Loucy (cell line): Measurements from ENCODE around the gene BHLHA15.

Source experiments
- H2AFZ ChIP-seq: fragments of 200-600 bp; sonication (generic); 2 replicates; pipeline ENCODE4 v1.6.0; 2016; ENCODE audit warnings: antibody characterized with exemption, mild to moderate bottlenecking, low read length, moderate library complexity
- H3F3A ChIP-seq: fragments of 200-600 bp; 2 replicates; pipeline ENCODE4 v1.6.0; 2016; ENCODE audit warnings: antibody characterized with exemption, low read depth, mild to moderate bottlenecking
- H3K27me3 ChIP-seq: fragments of 200-600 bp; sonication (generic); 2 replicates; pipeline ENCODE4 v1.6.1; 2014; ENCODE audit warnings: low read length, mild to moderate bottlenecking; ENCODE audit not compliant: insufficient read depth, poor library complexity, severe bottlenecking
- H3K36me3 ChIP-seq: fragments of 200-600 bp; sonication (generic); 2 replicates; pipeline ENCODE4 v1.6.1; 2016; ENCODE audit warnings: low read length; ENCODE audit not compliant: insufficient read depth
- H3K4me1 ChIP-seq: fragments of 200-600 bp; sonication (generic); 2 replicates; pipeline ENCODE4 v1.5.1; 2014; ENCODE audit warnings: low read length, mild to moderate bottlenecking; ENCODE audit not compliant: insufficient read depth, poor library complexity, severe bottlenecking
- H3K4me2 ChIP-seq: fragments of 200-600 bp; sonication (generic); 2 replicates; pipeline ENCODE4 v1.6.0; 2014; ENCODE audit warnings: antibody characterized with exemption, low read length, low read depth, mild to moderate bottlenecking; ENCODE audit not compliant: poor library complexity, severe bottlenecking
- H3K4me3 ChIP-seq: fragments of 200-600 bp; sonication (generic); 2 replicates; pipeline ENCODE4 v1.5.1; 2014; ENCODE audit warnings: low read length, mild to moderate bottlenecking, mixed read lengths; ENCODE audit not compliant: poor library complexity, severe bottlenecking
- H3K79me2 ChIP-seq: fragments of 200-600 bp; sonication (generic); 2 replicates; pipeline ENCODE4 v1.6.1; 2014; ENCODE audit warnings: low read length; ENCODE audit not compliant: insufficient read depth
- H3K9ac ChIP-seq: fragments of 200-600 bp; sonication (generic); 2 replicates; pipeline ENCODE4 v1.6.0; 2014; ENCODE audit warnings: mild to moderate bottlenecking, low read depth, low read length, moderate library complexity; ENCODE audit not compliant: poor library complexity, severe bottlenecking
- H3K9me2 ChIP-seq: fragments of 200-600 bp; sonication (generic); replicated peaks from 2 replicates; pipeline ENCODE4 v1.6.1; 2016; ENCODE audit warnings: low read depth, low read length, mixed read lengths
- H3K9me3 ChIP-seq: fragments of 200-600 bp; sonication (generic); 2 replicates; pipeline ENCODE4 v1.6.1; 2014; ENCODE audit warnings: mild to moderate bottlenecking, antibody characterized with exemption, low read length, low read depth; ENCODE audit not compliant: insufficient read depth
- H4K20me1 ChIP-seq: fragments of 200-600 bp; sonication (generic); 2 replicates; pipeline ENCODE4 v1.6.0; 2014; ENCODE audit warnings: antibody characterized with exemption, low read length, mild to moderate bottlenecking; ENCODE audit not compliant: insufficient read depth, poor library complexity, severe bottlenecking
- CTCF ChIP-seq: fragments of 200-600 bp; sonication (generic); conservative IDR thresholded peaks from 2 replicates; pipeline ENCODE4 v1.5.1; 2014; ENCODE audit warnings: mild to moderate bottlenecking, antibody characterized with exemption, low read length
- EZH2phosphoT487 ChIP-seq: fragments of 200-600 bp; IDR thresholded peaks from 2 replicates; pipeline ENCODE4 v1.6.1; 2018; ENCODE audit warnings: antibody characterized with exemption, mild to moderate bottlenecking, moderate library complexity, borderline replicate concordance

The BHLHA15 gene

GRCh38 chr7:98229991-98230745 lies 18.9 kb downstream of the BHLHA15 start:
- H3K4me2 ChIP-seq = no peak overlapping the region
- no peak overlapping the region for H3K9ac ChIP-seq
- H3K36me3 ChIP-seq = no peaks in the 10 kb centered on the region
- no peak overlapping the region for H2AFZ ChIP-seq
- H4K20me1 ChIP-seq = no peaks in the 10 kb centered on the region
- no peaks in the 10 kb centered on the region for H3K79me2 ChIP-seq
- no peaks in the 10 kb centered on the region for H3K27me3 ChIP-seq
- no peaks in the 10 kb centered on the region for H3F3A ChIP-seq
- no peaks in the 10 kb centered on the region for H3K9me3 ChIP-seq
- no peaks in the 10 kb centered on the region for H3K9me2 ChIP-seq
- no peaks in the 10 kb centered on the region for H3K4me1 ChIP-seq
- TF ChIP-seq EZH2phosphoT487 (no peak), CTCF (no peak)
- H3K4me3 ChIP-seq = no peak overlapping the region

GRCh38 chr7:98230746-98231471 lies 19.7 kb downstream of the BHLHA15 start:
- Histone ChIP-seq H3K9me2 (no peaks in the 10 kb centered on the region), H3K36me3 (no peaks in the 10 kb centered on the region), H2AFZ (no peak overlapping the region), H3K9ac (no peak overlapping the region), H3K4me1 (no peaks in the 10 kb centered on the region), H4K20me1 (no peaks in the 10 kb centered on the region), H3K79me2 (no peaks in the 10 kb centered on the region), H3K4me3 (no peak overlapping the region), H3F3A (no peaks in the 10 kb centered on the region), H3K9me3 (no peaks in the 10 kb centered on the region), H3K27me3 (no peaks in the 10 kb centered on the region), H3K4me2 (no peak overlapping the region)
- TF ChIP-seq CTCF = no peak
- TF ChIP-seq EZH2phosphoT487 = no peak

GRCh38 chr7:98231493-98232262 lies 20.4 kb downstream of the BHLHA15 start:
- Histone ChIP-seq H3K9me2 (no peaks in the 10 kb centered on the region), H3F3A (no peaks in the 10 kb centered on the region), H4K20me1 (no peaks in the 10 kb centered on the region), H3K79me2 (no peaks in the 10 kb centered on the region), H3K4me3 (no peak overlapping the region), H3K36me3 (no peaks in the 10 kb centered on the region), H3K27me3 (no peaks in the 10 kb centered on the region), H2AFZ (no peak overlapping the region), H3K9me3 (no peaks in the 10 kb centered on the region), H3K4me1 (no peaks in the 10 kb centered on the region), H3K4me2 (no peak overlapping the region), H3K9ac (no peak overlapping the region)
- TF ChIP-seq EZH2phosphoT487 (no peak), CTCF (no peak)
